22Rv1 (cell line): ENCODE measurements around the gene OXNAD1.

Experiments used
- H3K27ac ChIP-seq: fragments of 450-650 bp; 2 replicates; pipeline ENCODE4 v1.5.1; 2017
- ZFX ChIP-seq: fragments of 450-650 bp; IDR thresholded peaks from 2 replicates; pipeline ENCODE4 v1.6.1; 2017; ENCODE audit warnings: antibody characterized with exemption, borderline replicate concordance
- TF ChIP-seq, protein P1 (sequence below): fragments of 450-650 bp; IDR thresholded peaks from 2 replicates; pipeline ENCODE4 v1.5.1; 2017; ENCODE audit warnings: mild to moderate bottlenecking

OXNAD1 gene

DNA sequence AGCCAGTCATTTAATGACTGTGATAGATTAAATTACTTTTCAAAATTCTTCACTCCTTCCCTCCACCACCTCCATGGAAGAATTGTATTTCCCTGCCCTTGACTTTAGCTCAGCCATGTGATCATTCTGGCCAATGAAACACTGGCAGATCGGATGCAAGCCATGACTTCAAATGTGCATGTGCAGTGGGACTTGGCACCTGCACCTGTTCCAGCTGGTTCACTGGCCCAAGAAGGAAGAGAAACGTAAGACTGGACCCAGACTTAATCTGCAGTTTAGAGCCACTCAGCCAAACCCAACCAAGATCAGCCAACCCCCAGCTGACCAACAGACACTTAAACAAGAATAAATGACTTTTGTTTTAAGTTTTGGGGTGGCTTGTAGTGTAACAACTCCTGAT lies 12.0 kb upstream of the OXNAD1 start:
- TF ChIP-seq ZFX = no peak
- TF ChIP-seq, protein P1, sequence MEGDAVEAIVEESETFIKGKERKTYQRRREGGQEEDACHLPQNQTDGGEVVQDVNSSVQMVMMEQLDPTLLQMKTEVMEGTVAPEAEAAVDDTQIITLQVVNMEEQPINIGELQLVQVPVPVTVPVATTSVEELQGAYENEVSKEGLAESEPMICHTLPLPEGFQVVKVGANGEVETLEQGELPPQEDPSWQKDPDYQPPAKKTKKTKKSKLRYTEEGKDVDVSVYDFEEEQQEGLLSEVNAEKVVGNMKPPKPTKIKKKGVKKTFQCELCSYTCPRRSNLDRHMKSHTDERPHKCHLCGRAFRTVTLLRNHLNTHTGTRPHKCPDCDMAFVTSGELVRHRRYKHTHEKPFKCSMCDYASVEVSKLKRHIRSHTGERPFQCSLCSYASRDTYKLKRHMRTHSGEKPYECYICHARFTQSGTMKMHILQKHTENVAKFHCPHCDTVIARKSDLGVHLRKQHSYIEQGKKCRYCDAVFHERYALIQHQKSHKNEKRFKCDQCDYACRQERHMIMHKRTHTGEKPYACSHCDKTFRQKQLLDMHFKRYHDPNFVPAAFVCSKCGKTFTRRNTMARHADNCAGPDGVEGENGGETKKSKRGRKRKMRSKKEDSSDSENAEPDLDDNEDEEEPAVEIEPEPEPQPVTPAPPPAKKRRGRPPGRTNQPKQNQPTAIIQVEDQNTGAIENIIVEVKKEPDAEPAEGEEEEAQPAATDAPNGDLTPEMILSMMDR = no peak

DNA sequence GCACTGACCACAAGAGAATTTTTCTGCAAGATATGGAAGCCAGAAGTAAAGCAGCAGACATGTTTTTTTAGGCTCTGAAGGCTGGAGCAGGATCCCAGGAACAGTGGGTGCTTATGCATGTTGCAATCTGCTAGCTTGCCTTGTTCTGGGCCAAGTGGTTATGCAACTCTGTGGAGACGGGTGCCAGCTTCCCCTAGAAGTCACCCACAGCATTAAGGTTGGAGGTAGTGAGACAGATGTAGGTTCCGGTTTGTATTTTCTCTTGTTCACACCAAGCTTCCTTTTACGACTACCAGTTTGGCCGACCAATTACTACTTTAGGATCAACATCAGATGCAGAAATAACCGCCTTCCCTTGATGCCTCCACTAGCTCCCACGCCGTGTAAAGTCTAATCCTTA lies 11.4 kb upstream of the OXNAD1 start:
- no peak for TF ChIP-seq ZFX
- TF ChIP-seq, protein P1 = no peak
- H3K27ac ChIP-seq = no peak overlapping the region

More for the DNA sequence above, 12.0 kb upstream of the OXNAD1 start:
- peak overlapping the region; percentile 67 for H3K27ac ChIP-seq

DNA sequence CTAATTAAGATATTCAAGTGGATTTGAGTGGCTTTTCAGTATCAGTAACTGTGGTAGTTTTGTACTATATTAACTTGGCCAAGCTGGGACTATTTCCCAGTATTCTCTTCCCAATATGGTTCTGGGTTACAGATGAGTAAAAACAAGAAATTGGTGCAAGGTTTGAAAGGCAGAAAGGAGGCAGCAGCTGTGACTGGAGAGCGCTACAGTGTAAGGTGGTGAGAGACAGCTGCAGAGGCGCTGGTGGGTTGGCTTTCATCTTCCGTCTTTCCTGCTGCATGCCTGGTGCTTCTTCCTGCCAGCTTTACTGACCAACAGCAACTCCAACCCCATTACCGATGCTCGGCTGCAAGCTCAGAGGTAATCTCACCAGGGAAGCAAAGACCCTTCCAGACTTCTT lies 10.1 kb upstream of the OXNAD1 start:
- no peak overlapping the region for H3K27ac ChIP-seq
- TF ChIP-seq ZFX = no peak
- TF ChIP-seq, protein P1 = no peak

DNA sequence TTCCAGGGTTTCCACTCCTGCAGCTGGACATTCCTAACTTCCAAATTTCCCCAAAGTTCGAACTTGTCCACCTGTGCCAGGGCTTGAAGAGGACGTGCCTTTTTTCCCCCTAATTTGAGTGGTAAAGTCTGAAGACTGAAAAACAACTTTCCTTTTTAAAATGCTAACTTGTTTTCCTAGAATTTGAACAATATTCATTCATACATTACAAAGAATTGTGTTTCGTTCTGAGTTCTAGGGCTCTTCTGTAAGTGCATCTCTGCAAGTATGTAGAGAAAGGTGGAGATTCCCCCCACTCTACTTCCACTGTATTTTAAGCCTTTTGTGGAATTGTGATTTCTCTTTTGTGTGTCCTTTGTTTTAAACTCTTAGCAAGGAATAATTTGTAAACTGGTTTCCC lies 9.7 kb upstream of the OXNAD1 start:
- H3K27ac ChIP-seq = no peak overlapping the region
- TF ChIP-seq, protein P1 = no peak

DNA sequence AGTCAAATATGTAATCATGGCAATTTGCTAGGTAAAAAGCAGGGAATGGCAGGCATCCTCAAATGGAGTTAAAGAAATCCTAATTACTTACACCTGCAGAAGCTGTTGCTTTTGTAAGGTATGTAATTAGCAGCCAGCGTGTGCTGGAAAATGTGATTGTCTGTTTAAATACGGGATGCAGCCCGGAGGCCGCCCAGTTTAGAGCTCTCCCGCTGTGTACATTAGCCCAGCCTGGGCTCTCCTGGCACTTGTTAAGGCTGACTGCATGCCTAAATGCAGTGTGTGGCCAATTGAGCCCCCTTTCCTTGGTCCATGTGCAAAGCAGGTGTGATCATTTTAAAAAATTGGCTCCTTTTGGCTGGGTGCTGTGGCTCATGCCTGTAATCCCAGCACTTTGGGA lies 9.3 kb upstream of the OXNAD1 start:
- TF ChIP-seq, protein P1 = no peak
- no peak for TF ChIP-seq ZFX
- no peak overlapping the region for H3K27ac ChIP-seq

DNA sequence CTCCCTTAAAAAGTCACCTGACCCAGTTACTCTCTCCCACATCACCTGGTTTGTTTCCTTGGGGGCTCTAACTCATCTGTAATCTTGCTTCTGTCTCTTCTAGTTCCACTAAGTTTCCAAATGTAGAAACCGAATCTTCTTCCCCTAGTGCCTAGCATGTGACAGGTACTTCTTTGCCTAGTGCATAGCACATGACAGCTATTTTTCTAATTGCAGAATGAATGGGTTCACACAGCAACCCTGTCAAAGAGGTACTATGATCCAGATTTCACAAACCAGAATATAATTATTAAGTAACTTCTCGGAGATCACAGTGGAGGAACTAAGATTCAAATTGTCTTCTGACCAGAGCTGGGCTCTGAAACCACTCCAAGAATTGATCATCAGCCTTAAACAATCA lies 7.7 kb upstream of the OXNAD1 start:
- H3K27ac ChIP-seq = no peak overlapping the region
- TF ChIP-seq, protein P1 = no peak
- no peak for TF ChIP-seq ZFX

DNA sequence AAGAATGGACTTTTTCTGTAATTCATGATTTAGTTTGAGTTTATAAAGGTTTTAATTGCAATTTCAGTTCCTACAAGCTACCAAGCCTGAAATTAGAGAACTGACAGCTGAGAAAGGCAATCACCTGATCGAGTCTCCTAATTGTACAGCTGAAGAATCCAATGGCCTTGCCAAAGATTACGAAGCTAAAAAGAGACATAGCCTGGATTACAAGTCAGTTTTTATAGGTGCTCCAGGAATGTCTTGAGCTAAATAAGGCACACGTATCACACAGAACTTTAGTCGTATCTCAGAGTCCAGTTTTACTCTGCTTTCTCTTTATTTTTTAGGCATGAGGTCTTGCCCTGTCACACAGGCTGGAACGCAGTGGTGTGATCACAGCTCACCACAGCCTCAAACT lies 6.8 kb upstream of the OXNAD1 start:
- H3K27ac ChIP-seq = no peak overlapping the region
- no peak for TF ChIP-seq ZFX
- TF ChIP-seq, protein P1 = no peak
